HepG2 (cell line): ENCODE data around the gene RPLP2. TPM values are rescaled to one million over a fixed set of nuclear protein-coding genes. Genes with fewer than 3 reads are reported as not detected.

ENCODE experiments used
- ATAC-seq: fragments of 200-7000 bp; cut with Tn5 transposase; 3 replicates; pipeline ENCODE4 v1.9.1; 2020; ENCODE audit warnings: mild to moderate bottlenecking, moderate library complexity
- BruUV-seq: library from RNA; stranded (reverse); fragments of 400-500 nt; replicated peaks from 2 replicates; lab custom pipeline; 2021; lab: Mats Ljungman, UMichigan
- CTCF ChIA-PET: fragments of 300-600 bp; formaldehyde crosslinking; extraction: SDS; loops from one replicate; lab custom pipeline; 2021; ENCODE audit warnings: low total read pairs, inconsistent platforms, low intra/inter-chr PET ratio; lab: Yijun Ruan, JAX
- POLR2A ChIA-PET: fragments of 350-600 bp; sonication (Branson Sonifier 250); formaldehyde crosslinking; loops from one replicate; lab custom pipeline; 2020; ENCODE audit warnings: antibody characterized with exemption, inconsistent platforms; lab: Yijun Ruan, JAX
- DNase-seq: peaks from one replicate; pipeline ENCODE4 v3.0.0-alpha.2; 2015; ENCODE audit warnings: low spot score
- FAIRE-seq: peaks from 3 replicates; lab custom pipeline; 2011; peaks lifted over from hg19 to GRCh38; lab: Jason Lieb, UNC
- H2AFZ ChIP-seq: one replicate; pipeline ENCODE4 v1.6.1; 2011; ENCODE audit warnings: low read length, inconsistent platforms
- H3K27ac ChIP-seq: fragments of 300-600 bp; 3 replicates; pipeline ENCODE4 v1.8.0; 2011; ENCODE audit warnings: mixed run types, mild to moderate bottlenecking, mixed read lengths, low read length, inconsistent platforms; ENCODE audit not compliant: insufficient read depth; ENCODE audit errors: extremely low read length
- H3K27me3 ChIP-seq, 2 experiments: fragments of 200-600 bp in 1 of 2; 2 replicates in 1 of 2; 3 replicates in 1 of 2; pipeline versions ENCODE4 v1.6.0 to v1.8.0; 2011; ENCODE audit warnings: low read length in 2 of 2, mild to moderate bottlenecking in 2 of 2, moderate library complexity in 2 of 2, inconsistent platforms in 1 of 2; ENCODE audit not compliant: insufficient read depth in 2 of 2, control insufficient read depth in 1 of 2
- H3K36me3 ChIP-seq, 2 experiments: fragments of 200-600 bp in 1 of 2; replicated peaks in 1 of 2; 2 replicates in 1 of 2; 3 replicates in 1 of 2; pipeline versions ENCODE4 v1.5.1 to v1.8.0; 2011; ENCODE audit warnings: low read length in 2 of 2, inconsistent platforms in 1 of 2; ENCODE audit not compliant: insufficient read depth in 2 of 2, control insufficient read depth in 1 of 2
- H3K4me1 ChIP-seq: 2 replicates; pipeline ENCODE4 v1.5.1; 2012; ENCODE audit warnings: low read length, inconsistent platforms; ENCODE audit not compliant: insufficient read depth
- H3K4me2 ChIP-seq: 2 replicates; pipeline ENCODE4 v1.6.0; 2011; ENCODE audit warnings: low read depth, low read length, inconsistent platforms
- H3K4me3 ChIP-seq, 3 experiments: fragments of 200-600 bp in 1 of 3; sonication (generic), shearing (Covaris generic) in 1 of 3; replicated peaks in 1 of 3; 2 replicates each; pipeline ENCODE4 v1.5.1; 2011 to 2016; ENCODE audit warnings: low read length in 3 of 3, inconsistent platforms in 2 of 3, low read depth in 2 of 3, mild to moderate bottlenecking in 2 of 3, control low read depth in 1 of 3, mixed read lengths in 1 of 3; ENCODE audit not compliant: insufficient read depth in 1 of 3
- H3K79me2 ChIP-seq: one replicate; pipeline ENCODE4 v1.6.1; 2011; ENCODE audit warnings: low read length, inconsistent platforms; ENCODE audit not compliant: insufficient read depth
- H3K9ac ChIP-seq: 2 replicates; pipeline ENCODE4 v1.6.0; 2011; ENCODE audit warnings: mild to moderate bottlenecking, low read depth, low read length, inconsistent platforms; ENCODE audit not compliant: insufficient read depth
- H3K9me3 ChIP-seq: 2 replicates; pipeline ENCODE4 v1.5.1; 2012; ENCODE audit warnings: mild to moderate bottlenecking, low read length
- H4K20me1 ChIP-seq: 2 replicates; pipeline ENCODE4 v1.6.0; 2011; ENCODE audit warnings: inconsistent platforms, mild to moderate bottlenecking, low read length, moderate library complexity; ENCODE audit not compliant: insufficient read depth
- AKAP8 ChIP-seq: sonication (generic); formaldehyde crosslinking; IDR thresholded peaks from 2 replicates; pipeline ENCODE4 v1.5.1; 2020; ENCODE audit warnings: mild to moderate bottlenecking, missing genetic modification reagents
- FOXP1 ChIP-seq, 2 experiments: fragments of 450-650 bp in 1 of 2; IDR thresholded peaks; 2 replicates each; pipeline ENCODE4 v1.6.1; 2017 to 2018; ENCODE audit warnings: antibody characterized with exemption in 1 of 2
- KLF12 ChIP-seq: sonication (generic); formaldehyde crosslinking; IDR thresholded peaks from 2 replicates; pipeline ENCODE4 v1.4.0; 2020; ENCODE audit warnings: missing genetic modification reagents, borderline replicate concordance
- NFKBIZ ChIP-seq: IDR thresholded peaks from 2 replicates; pipeline ENCODE4 v1.6.1; 2018; ENCODE audit warnings: missing genetic modification reagents, missing compliant biosample characterization
- SMARCC2 ChIP-seq: fragments of 450-650 bp; IDR thresholded peaks from 2 replicates; pipeline ENCODE4 v1.6.1; 2017; ENCODE audit warnings: antibody characterized with exemption, mild to moderate bottlenecking
- TFAP4 ChIP-seq: sonication (generic); IDR thresholded peaks from 2 replicates; pipeline ENCODE4 v1.6.1; 2016; ENCODE audit warnings: low read depth, borderline replicate concordance
- TSC22D2 ChIP-seq: sonication (generic); formaldehyde crosslinking; IDR thresholded peaks from 2 replicates; pipeline ENCODE4 v1.5.1; 2020; ENCODE audit warnings: missing genetic modification reagents, mild to moderate bottlenecking, borderline replicate concordance
- ZNF253 ChIP-seq: sonication (generic); formaldehyde crosslinking; IDR thresholded peaks from 2 replicates; pipeline ENCODE4 v1.8.0; 2022; ENCODE audit warnings: mild to moderate bottlenecking, missing genetic modification reagents, borderline replicate concordance
- ZNF263 ChIP-seq: sonication (generic); formaldehyde crosslinking; IDR thresholded peaks from 2 replicates; pipeline ENCODE4 v1.4.0; 2020; ENCODE audit warnings: missing genetic modification reagents
- ZNF362 ChIP-seq: sonication (generic); formaldehyde crosslinking; IDR thresholded peaks from 2 replicates; pipeline ENCODE4 v1.4.0; 2020; ENCODE audit warnings: missing genetic modification reagents, mild to moderate bottlenecking, borderline replicate concordance
- ZNF678 ChIP-seq: sonication (generic); formaldehyde crosslinking; IDR thresholded peaks from 2 replicates; pipeline ENCODE4 v1.4.0; 2020; ENCODE audit warnings: mild to moderate bottlenecking, missing genetic modification reagents
- ZNF777 ChIP-seq: sonication (generic); formaldehyde crosslinking; IDR thresholded peaks from 2 replicates; pipeline ENCODE4 v1.4.0; 2020; ENCODE audit warnings: missing genetic modification reagents
- WGBS: methylation state at CpG from one replicate; pipeline ENCODE4 v1.1.6; 2017; ENCODE audit warnings: low lambda C conversion rate; 5-methylcytosine and 5-hydroxymethylcytosine counted together
- in situ Hi-C: cut with HindIII; loops from 2 replicates; pipeline ENCODE4 v1.10.0; 2017; ENCODE audit warnings: low pct_unique_long_range_greater_than_20kb; ENCODE audit not compliant: extremely low pct_ligation_motif_present
- intact Hi-C: fragments of 100-400 bp; cut with micrococcal nuclease; formaldehyde crosslinking; loops from one replicate; pipeline ENCODE4 v1.10.0; 2022; ENCODE audit not compliant: unreplicated experiment
- polyA plus RNA-seq, 8 experiments: library from polyadenylated mRNA; depleted of rRNA in 3 of 8; stranded (reverse) in 7 of 8; unstranded in 1 of 8; fragments of >200 nt; fragmentation: Illumina TruSeq in 4 of 8; extraction: Trizol in 4 of 8; gene quantifications; 2 replicates each; pipeline versions ENCODE4 v1.2.1 to v1.2.3, GENCODE V29; 2011 to 2016; ENCODE audit warnings: low read depth in 4 of 8, missing spikeins in 1 of 8, mixed read lengths in 1 of 8; ENCODE audit not compliant: insufficient read depth in 1 of 8
- total RNA-seq, 5 experiments: library from RNA; depleted of rRNA; stranded (reverse); fragments of >200 nt; fragmentation: Illumina TruSeq; extraction: Trizol; gene quantifications; 2 replicates each; pipeline ENCODE4 v1.2.3, GENCODE V29; 2016; ENCODE audit warnings: low read depth in 1 of 5
- TF ChIP-seq, protein P1 (sequence below): sonication (generic); formaldehyde crosslinking; IDR thresholded peaks from 2 replicates; pipeline ENCODE4 v1.5.0; 2020; ENCODE audit warnings: mild to moderate bottlenecking, missing genetic modification reagents

RPLP2 gene
- total and polyA plus RNA-seq, 2 of the 13 experiments (the other 11 are each of a cell fraction or from before 2014, with no cell fraction given): 978 to 2,106 TPM

DNA sequence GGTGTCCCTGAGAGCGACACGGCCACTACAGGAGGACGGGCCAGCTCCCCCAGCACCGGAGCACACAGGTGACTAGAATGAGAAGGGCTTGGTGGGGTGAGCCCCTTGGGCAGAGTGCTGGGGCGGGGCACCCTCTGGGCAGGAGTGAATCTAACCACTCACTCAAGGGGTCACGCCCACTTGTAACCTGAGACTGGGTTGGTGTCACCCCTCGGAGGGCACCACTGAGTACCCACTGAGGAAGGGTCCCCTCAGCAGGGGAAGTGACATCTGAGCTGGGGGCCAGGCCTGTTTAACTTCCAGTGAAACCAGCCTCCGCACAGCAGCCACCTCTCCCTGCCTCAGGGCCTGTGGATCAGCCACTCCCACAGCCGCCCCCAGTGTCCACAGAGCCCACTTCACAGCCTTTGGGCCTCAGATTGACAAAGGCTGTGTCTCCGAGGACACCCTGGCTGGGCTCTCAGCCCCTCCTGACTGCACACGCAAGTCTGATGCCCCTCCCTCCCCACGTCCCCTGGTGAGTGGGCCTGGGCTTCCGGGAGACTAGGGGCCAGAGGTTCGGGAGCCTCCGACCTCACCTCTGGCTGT lies 38.1 kb upstream of the RPLP2 start:
- in situ Hi-C loops: no loop called here
- BruUV-seq: no TSS peak
- Histone ChIP-seq H2AFZ (no peak overlapping the region), H3K27ac (no peak overlapping the region), H3K9ac (no peak overlapping the region), H3K9me3 (no peaks in the 10 kb centered on the region), H3K4me1 (peaks cover 40% of the 10 kb centered on the region), H3K27me3 (no peaks in the 10 kb centered on the region), H3K4me3 (no peak overlapping the region), H3K4me2 (no peak overlapping the region), H3K79me2 (peaks cover 30% of the 10 kb centered on the region), H3K36me3 (peaks cover 20 to 38% of the 10 kb centered on the region in 2 experiments; a peak in 4 of 5 replicates), H4K20me1 (peaks cover 6% of the 10 kb centered on the region)
- TF ChIP-seq ZNF263: peak; percentile 78; the same call in 1 of the 2 replicates
- TF ChIP-seq TSC22D2: no peak
- TF ChIP-seq, protein P1, sequence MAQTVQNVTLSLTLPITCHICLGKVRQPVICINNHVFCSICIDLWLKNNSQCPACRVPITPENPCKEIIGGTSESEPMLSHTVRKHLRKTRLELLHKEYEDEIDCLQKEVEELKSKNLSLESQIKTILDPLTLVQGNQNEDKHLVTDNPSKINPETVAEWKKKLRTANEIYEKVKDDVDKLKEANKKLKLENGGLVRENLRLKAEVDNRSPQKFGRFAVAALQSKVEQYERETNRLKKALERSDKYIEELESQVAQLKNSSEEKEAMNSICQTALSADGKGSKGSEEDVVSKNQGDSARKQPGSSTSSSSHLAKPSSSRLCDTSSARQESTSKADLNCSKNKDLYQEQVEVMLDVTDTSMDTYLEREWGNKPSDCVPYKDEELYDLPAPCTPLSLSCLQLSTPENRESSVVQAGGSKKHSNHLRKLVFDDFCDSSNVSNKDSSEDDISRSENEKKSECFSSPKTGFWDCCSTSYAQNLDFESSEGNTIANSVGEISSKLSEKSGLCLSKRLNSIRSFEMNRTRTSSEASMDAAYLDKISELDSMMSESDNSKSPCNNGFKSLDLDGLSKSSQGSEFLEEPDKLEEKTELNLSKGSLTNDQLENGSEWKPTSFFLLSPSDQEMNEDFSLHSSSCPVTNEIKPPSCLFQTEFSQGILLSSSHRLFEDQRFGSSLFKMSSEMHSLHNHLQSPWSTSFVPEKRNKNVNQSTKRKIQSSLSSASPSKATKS: no peak
- TF ChIP-seq ZNF362 (CRISPR knock-in tag): no peak
- TF ChIP-seq KLF12: no peak
- no peak for TF ChIP-seq ZNF253 (CRISPR knock-in tag)
- TF ChIP-seq AKAP8 (CRISPR knock-in tag): 0 out of 2 replicates have a peak, but pooled peaks have one; percentile 18
- no peak for TF ChIP-seq TFAP4
- TF ChIP-seq SMARCC2: no peak
- no peak for TF ChIP-seq ZNF777 (CRISPR knock-in tag)
- TF ChIP-seq FOXP1 (IDR thresholded peaks at IDR 0.05): no peak
- no peak for TF ChIP-seq FOXP1 (CRISPR knock-in tag; IDR thresholded peaks at IDR 0.05)
- TF ChIP-seq ZNF678 (CRISPR knock-in tag): no peak
- TF ChIP-seq NFKBIZ (CRISPR knock-in tag): no peak
- CTCF ChIA-PET: no interaction called here
- WGBS: 95% methylated on average over 7 of the region's 15 CpGs
- intact Hi-C loops: no loop called here
- ATAC-seq: peak; percentile 2; the same call in 1 of the 3 replicates
- FAIRE-seq: no peak
- POLR2A ChIA-PET: no interaction called here
- no peak for DNase-seq
